ENCODE measurements around the gene SATB2.

DNA sequence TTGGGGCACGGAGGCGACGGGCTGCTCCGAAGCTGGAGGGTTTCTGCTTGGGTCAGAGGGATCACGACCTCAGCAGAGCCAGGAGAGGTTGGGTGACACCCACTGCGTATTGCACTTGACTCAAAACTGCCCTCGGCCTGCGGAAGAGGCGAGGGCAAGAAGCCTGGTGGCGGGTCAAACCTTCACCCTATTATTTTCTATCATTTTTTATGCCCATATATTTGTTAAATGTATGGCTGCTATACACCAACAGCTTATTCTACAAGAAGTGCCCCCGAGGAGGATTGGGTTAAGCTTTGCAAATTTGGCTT is 12.6 kb upstream of the SATB2 start:
- no peak for TF ChIP-seq CTCF (IDR thresholded peaks at IDR 0.05)
- TF ChIP-seq POLR2A (IDR thresholded peaks at IDR 0.05): no peak

Data from right lobe of liver (tissue), 4 donors.